HG03558 (cell line): ENCODE results near the gene ANKRD11.

ENCODE experiments used
- ATAC-seq: cut with Tn5 transposase; IDR thresholded peaks from one replicate; pipeline ENCODE4 v1.9.1; 2021; ENCODE audit warnings: moderate number of reproducible peaks; ENCODE audit not compliant: unreplicated experiment; ENCODE audit errors: extremely low read depth

The ANKRD11 gene

DNA sequence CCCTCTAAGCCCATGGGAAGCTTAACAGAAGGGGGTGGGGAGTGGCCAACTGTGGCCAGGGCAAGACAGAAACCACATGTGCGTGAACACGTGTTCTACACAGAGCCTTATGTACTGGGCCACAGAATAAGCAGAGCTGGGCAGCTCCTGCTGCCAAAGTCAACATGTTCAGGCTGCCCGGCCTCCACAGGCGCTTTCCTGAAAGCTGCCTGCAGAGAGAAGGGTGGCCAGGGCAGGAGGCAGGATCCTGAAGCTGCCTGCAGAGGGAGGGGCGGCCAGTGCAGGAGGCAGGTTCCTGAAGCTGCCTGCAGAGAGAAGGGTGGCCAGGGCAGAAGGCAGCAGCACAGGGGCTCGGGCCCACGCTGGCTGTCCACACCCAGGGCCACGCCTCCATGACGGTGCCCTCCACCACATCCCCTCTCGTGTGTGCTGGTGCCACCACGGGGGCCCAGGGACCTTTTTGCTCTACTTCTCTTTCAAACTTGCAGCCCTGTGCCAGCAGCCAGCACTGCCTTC is 79.5 kb downstream of the ANKRD11 start:
- ATAC-seq = no peak

GRCh38 chr16:89410322-89410721 is 80.0 kb downstream of the ANKRD11 start:
- no peak for ATAC-seq

DNA sequence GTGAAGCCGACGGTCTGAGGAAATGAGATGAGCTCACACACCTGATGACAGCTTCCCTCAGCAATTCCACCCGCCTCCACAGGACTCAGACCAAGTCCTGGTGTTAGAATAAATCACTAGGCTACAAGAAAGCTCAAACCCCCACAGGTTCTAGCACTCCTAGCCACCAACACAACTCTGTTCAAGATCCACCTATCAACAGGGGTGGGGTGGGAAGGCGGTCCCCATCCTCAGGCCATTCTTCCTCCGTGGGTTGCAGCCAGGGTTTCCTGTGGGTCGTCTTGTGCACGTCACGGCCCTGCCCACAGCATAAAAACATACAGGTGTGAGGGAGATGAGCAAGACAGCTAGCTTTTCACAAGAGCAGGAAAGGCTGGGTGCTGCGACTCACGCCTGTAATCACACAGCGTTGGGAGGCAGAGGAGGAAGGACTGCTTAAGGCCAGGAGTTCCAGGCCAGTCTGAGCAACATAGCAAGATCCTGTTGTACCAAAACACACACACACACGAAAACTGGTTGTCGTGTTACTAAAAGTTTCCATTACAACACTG is 81.1 kb downstream of the ANKRD11 start:
- ATAC-seq = no peak

DNA sequence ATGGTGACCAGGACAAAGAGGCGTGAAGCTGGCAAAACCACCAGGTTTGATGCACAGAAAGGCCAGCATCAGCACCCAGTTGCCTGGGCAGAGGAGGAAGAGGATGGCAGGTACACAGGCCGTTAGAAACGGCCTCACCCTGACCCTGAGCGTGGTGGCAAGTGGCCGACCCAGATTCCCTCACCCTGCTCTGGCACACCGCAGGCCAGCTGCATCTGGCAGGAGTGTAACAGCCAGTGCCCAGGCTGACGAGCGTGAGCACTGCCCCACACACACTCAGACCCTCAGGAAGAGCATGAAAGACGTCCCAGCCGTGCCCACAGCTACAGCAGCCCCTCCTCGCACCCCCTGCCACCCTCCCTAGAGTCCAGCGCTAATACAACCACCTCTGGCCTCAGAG is 82.0 kb downstream of the ANKRD11 start:
- no peak for ATAC-seq

GRCh38 chr16:89407925-89408300 is 82.4 kb downstream of the ANKRD11 start:
- ATAC-seq = no peak

DNA sequence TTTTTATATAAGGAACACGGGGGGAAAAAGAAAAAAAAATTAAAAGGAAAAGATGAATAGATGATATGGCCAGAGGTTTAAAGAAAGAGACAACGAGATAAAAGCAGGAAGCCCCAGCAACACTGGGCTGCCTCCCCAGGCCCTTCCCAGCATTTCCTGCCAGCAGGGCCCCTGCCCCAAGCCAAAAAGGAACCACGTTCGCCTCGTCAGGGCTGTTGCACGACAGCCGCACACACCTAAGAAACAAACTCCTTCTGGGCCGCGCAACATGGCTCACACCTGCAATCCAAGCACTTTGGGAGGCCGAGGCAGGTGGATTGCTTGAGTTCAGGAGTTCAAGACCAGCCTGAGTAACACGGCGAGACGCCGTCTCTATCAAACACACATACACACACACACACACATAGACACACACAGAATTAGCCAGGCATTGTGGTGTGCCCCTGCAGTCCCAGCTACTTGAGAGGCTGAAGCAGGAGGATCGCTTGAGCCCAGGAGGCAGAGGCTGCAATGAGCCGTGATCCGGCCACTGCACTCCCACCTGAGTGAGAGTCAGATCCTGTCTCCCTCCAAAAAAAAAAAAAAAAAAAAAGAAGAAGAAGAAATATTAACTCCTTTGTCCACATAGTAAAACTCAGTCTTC is 83.0 kb downstream of the ANKRD11 start:
- no peak for ATAC-seq

GRCh38 chr16:89406277-89406888 is 84.0 kb downstream of the ANKRD11 start:
- ATAC-seq = no peak

DNA sequence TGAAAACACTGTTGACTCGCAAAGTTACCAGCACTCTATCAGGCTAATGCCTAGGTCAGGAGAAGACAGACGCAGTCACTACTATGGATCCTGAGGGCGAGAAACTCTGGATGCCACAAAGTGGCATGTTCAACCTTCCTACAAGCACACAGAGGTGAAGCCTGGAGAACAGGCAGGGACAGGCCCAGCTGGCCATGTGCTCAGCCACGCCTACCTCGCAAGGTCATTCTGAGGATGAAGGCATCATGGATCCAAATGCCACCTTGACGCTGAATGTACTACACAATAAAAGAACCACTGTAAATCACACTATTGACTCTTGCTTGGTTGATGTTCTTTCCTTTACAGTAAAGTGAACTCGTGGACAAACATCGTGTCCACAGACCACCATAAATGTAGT is 85.8 kb downstream of the ANKRD11 start:
- ATAC-seq = no peak

- ATAC-seq = no peak
Observed at GRCh38 chr16:89402962-89403361, 87.4 kb downstream of the ANKRD11 start.

- ATAC-seq = no peak
Observed at GRCh38 chr16:89401641-89402445, 88.5 kb downstream of the ANKRD11 start.

DNA sequence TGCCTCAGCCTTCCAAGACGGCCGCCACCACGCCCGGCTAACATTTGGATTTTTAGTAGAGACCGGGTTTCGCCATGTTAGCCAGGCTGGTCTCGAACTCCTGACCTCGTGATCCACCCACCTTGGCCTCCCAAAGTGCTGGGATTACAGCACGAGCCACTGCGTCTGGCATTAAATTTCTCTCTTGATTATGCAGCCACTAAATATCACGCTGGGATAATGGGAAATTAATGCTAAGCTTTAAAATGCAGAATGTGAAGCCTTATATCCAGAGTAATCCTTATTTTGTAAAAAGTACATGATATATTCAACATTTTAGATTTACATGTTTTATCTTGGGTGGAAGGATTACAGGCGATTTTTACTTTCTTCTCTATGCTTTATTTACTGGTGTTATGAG is 89.2 kb downstream of the ANKRD11 start:
- no peak for ATAC-seq

DNA sequence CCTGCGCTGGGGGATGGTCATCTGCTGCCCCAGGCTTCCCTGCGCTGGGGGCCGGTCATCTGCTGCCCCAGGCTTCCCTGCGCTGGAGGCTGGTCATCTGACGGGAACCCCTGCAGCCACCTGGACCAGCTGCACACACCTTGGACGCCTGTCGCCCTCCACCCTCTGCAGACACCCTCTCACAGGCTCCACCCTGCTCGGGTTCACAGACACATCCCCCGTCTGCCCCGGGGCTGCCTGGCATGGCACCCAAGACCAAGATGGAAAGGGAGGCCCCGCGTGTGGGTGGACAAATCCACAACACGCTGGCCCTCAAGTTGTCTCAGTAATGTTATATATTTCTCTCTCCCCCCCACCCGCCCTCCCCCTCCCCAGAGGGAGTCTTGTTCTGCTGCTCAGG is 89.6 kb downstream of the ANKRD11 start:
- no peak for ATAC-seq

DNA sequence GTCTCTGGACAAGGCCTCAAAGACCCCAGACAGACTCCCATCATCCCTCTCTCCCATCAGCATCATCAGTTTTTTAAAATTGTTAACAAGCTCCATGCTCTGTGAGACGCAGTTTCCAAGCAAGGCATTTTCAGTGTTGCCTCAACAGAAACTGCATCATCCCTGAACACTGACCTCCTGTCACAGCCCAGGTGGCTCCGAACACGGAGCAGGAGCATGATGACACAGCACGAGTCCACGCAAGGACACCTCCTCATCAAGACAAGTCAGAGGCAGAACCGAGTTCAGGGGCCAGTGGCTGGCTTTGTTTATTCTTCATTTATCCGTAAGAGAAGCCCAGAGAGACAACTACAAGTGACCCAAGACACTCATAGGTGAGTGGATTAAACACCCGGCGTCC is 91.4 kb downstream of the ANKRD11 start:
- no peak for ATAC-seq

DNA sequence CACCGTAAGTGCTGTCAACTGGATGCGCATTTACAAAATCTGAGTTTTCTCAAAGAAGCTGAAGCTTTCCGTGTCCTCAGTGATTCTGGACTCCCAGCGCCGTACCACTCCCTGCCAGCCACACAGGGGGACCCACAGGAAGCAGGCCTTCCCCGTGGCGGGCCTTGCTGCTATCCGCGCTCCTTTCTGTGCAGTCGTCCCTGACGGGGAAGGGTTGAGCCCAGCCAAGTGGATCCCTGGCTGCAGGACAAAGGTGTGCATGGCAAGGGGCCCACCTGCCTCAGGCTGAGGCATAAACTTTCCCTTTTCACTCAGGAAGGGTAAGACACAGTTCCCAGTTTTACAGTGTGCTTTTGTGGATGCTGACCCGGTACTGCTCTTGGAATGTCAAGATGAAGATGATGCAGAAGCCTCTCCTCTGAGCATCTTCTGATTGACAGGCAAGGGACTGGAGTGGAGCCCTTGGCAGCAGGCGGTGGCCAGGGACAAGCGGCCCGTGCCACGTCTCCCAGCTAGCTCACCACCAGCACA is 93.0 kb downstream of the ANKRD11 start:
- ATAC-seq = no peak

- no peak for ATAC-seq
Observed at GRCh38 chr16:89396156-89396555, 94.2 kb downstream of the ANKRD11 start.

DNA sequence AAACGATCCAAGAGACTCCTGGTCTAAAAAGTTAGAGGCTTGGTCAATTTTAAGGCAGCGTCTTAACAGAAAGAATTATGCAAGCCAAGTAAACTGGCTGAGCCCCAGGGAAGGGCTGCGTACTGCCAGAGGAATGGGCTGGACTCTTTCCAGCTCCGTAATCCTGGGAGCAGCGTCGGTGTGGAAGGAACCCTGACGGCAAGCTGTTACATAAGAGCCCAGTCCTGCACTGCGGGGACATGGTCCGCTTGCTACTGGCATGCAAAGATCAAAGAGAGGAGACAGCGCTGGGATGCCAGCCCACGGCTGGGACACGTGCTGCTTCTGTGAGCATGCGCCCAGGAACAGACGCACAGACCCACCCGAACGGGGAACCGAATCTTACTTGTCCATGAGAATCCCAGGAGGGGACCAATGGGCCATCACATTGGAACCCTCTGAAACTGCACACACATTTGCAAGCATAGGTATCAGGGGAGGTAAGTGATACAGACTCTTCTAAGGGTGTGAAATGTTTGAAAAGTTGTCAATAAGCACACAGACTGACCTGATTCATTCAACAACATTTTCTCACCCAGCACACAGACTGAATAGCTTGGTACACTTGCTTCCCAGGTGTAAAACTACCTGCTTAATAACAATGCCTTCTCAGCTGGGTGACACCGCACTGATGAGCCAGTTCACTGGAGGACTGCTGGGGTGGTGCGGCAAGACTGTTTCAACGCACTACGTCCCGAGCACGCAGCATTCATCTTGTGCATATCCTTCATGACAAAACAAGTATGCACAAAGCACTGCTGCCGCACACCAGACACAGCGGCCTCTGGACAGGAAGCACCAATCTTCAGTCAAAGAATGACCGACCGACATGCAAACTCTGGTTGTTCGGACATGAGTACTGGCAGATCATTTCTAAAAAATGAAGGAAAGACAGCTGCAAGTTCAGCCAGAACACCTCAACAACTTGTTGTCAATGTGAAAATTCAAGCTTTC is 94.9 kb downstream of the ANKRD11 start:
- no peak for ATAC-seq

DNA sequence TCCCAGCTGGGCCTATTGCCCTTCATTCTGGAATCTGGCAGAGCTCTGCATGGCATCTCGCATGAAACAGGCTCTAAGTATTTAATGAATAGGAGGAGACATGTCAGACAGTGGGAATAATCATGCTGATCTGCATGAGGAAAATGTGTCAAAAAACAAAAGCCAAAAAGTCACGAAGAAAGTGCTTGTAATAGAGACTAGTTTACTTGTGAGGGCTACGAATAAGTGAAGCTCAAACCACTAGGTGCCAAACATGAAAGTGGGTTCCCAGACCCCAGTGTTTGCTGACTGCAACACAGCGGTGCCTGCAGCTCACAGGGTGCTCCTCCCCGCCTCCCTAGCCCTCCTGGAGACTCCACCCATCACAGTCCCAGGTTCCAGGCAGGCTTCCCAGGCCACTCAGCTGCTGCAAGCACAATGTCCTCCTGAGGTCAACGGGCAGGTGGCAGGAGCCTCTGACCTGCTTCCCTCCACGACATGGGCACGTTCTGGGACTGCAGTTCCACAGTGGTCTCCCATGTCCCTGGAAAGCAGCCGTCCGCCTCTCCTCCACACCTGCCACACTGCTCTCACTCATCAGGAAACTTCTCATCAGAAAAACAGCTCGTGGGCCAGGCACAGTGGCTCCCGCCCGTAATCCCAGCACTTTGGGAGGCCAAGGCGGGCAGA is 96.5 kb downstream of the ANKRD11 start:
- no peak for ATAC-seq

DNA sequence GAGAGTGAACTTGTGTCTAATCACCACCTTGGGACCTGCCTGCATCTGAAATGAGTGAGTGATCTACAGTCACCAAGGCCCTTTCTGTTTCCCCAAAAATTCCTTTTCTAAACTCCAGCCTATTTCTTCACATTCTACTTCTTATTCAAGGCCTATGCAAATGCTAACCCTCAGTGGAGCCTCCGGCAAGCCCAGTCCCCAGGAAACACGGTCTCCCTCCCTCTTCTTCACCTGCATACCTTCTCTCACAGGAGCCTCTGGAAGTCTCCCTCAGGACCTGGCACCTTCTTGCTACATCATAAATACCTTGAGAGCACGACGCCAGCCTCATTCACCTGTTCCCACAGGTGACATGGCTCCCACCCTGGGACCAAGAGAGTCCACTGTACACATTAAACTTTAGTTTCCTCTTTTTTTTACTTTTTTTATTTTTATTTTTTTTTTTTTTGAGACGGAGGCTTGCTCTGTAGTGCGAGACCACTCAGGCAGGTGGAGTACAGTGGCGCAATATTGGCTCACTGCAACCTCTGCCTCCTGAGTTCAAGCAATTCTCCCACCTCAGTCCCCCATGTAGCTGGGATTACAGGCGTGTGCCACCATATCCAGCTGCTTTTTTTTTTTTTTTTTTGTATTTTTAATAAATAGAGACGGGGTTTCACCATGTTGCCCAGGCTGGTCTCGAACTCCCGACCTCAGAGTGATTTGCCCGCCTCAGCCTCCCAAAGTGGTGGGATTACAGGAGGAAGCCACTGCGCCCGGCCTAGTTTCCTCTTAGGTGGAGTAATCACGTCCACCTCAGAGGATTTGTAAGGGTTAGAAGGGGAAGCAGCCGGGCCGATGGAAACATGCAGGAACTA is 97.3 kb downstream of the ANKRD11 start:
- no peak for ATAC-seq
